ENCODE results near the gene TCF21.
"Not testable (repeated sequence)": the region's sequence is repeated elsewhere in the genome, so short reads cannot be mapped to it uniquely, and the experiment has no call there.

The TCF21 gene

GRCh38 chr6:133936352-133936751, 47.4 kb downstream of the TCF21 start:
- DNase-seq = not testable (repeated sequence)

DNA sequence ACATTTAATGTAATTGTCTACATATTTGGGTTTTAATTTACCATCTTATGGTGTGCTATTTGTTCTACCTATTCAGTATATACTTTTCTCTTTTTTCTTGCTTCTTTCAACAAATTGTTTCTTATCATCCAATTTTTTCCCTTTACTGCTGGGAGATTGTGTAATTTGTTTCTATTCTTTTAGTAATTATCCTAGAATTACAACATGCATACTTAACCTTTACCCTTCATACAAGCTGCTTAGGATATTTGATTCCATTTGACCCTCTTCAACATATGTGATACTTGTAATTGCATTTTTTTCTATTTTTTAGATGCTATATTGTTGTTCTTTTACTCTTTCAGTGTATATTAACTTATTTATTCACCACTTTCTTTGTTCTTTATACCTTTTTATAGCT, 49.0 kb downstream of the TCF21 start:
- DNase-seq = no peak

DNA sequence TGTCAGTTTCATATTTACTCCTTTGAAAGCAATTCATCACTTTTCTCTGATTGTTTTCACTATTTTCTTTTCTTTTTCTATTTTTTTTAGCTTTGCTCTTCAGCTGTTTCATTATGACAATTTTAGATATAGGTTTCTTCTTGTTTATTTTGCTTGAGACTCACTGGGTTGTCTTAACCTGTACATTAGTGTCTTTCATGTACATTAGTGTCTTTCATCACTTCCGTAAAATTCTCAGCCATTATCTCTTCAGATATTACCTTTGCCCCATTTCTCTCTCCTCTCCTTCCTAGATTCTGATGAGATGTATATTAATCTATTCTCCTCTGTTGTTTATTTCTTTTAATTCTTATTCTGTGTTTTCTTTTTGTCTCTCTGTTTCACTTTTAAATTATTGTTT, 49.6 kb downstream of the TCF21 start:
- no peak for DNase-seq

DNA sequence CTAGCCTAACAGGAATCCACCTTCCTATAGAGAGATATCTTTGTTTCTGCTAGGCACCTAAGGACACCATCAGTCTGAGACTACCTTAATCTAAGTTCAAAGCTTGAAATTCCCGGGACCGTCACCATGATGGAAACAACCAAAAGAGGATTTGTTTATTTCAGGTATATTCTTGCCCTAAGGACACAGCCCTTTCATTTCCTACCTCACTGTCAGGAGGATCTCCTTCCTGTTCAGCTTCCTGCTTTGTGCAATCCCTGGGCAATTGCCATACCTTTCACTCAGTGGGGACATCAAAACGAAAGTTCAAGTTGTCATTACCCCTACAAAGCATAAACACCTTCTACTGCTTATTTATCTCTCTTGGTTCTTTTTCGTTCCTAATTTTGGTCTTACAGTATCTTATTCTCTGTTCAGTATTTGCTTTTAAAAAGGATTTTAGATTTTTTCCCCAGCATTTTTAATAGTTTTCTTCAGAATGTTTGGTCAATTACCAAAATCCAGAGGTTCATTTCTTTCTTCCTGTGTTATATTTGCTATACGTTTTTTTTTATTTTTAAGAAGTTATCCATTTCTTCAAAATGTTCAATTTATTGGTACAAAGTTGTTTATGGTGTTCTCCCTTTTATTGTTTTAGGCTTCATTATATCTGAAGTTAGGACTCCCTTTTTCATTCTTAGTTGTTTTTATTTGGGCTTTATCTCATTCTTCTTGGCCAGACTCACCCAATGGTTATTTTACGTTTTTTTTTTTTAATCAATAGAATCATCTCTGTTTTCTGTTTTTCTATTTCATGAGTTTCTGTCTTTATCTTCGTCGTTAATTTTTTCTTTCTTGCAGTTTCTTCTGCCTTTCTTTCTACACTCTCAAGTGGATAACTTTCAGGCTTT, 51.1 kb downstream of the TCF21 start:
- DNase-seq = no peak
